HCT116 (cell line): Measurements from ENCODE around the gene CD58. TPM values are rescaled to one million over a fixed set of nuclear protein-coding genes. Genes with fewer than 3 reads are reported as not detected.

ENCODE experiments used
- ATAC-seq: fragments of 200-7000 bp; cut with Tn5 transposase; 2 replicates; pipeline ENCODE4 v1.9.1; 2020; ENCODE audit warnings: mild to moderate bottlenecking, moderate library complexity
- BruUV-seq: library from RNA; stranded (reverse); fragments of 400-500 nt; replicated peaks from 2 replicates; lab custom pipeline; 2021; lab: Mats Ljungman, UMichigan
- CTCF ChIA-PET: fragments of 300-600 bp; sonication (Branson Sonifier 250); formaldehyde crosslinking; loops from one replicate; lab custom pipeline; 2021; ENCODE audit warnings: antibody characterized with exemption; lab: Charles Lee
- POLR2A ChIA-PET: fragments of 300-600, 350-600 bp; sonication (Branson Sonifier 250); formaldehyde crosslinking; loops from one replicate; lab custom pipeline; 2021; ENCODE audit warnings: antibody characterized with exemption; lab: Charles Lee
- RAD21 ChIA-PET, 2 experiments: fragments of 300-600 bp; sonication (Branson Sonifier 250); formaldehyde crosslinking; loops; one replicate each; lab custom pipeline; 2023; ENCODE audit warnings: low total read pairs in 2 of 2; ENCODE audit not compliant: uncharacterized antibody in 2 of 2, unreplicated experiment in 2 of 2, low non-redundant PET in 1 of 2; lab: Charles Lee
- DNase-seq: peaks from one replicate; pipeline ENCODE4 v3.0.0-alpha.2; 2010; ENCODE audit warnings: low read depth, low spot score
- H2AFZ ChIP-seq: fragments of 200-600 bp; shearing (Covaris generic), sonication (generic); 2 replicates; pipeline ENCODE4 v1.6.1; 2017; ENCODE audit warnings: low read depth, mixed run types, mixed read lengths, antibody characterized with exemption, low read length; ENCODE audit not compliant: poor library complexity, severe bottlenecking
- H3K27ac ChIP-seq: 2 replicates; pipeline ENCODE4 v1.5.1; 2012; ENCODE audit warnings: low read depth, low read length
- H3K27me3 ChIP-seq: fragments of 200-600 bp; sonication (generic); 2 replicates; pipeline ENCODE4 v1.6.1; 2016; ENCODE audit warnings: mixed run types, low read length, mixed read lengths; ENCODE audit not compliant: insufficient read depth
- H3K36me3 ChIP-seq, 2 experiments: fragments of 200-500 bp in 1 of 2; fragments of 200-600 bp in 1 of 2; sonication (Bioruptor generic) in 1 of 2; sonication (generic) in 1 of 2; 2 replicates each; pipeline versions ENCODE4 v1.5.1 to v1.6.1; 2014 to 2016; ENCODE audit warnings: low read length in 2 of 2, inconsistent platforms in 1 of 2, mixed read lengths in 1 of 2, mixed run types in 1 of 2; ENCODE audit not compliant: insufficient read depth in 2 of 2, control insufficient read depth in 1 of 2
- H3K4me1 ChIP-seq, 2 experiments: fragments of 200-600 bp in 1 of 2; sonication (generic) in 1 of 2; 2 replicates each; pipeline versions ENCODE4 v1.5.1 to v1.6.1; 2012 to 2017; ENCODE audit warnings: low read length in 2 of 2, inconsistent platforms in 1 of 2, mild to moderate bottlenecking in 1 of 2, mixed read lengths in 1 of 2, mixed run types in 1 of 2, moderate library complexity in 1 of 2; ENCODE audit not compliant: insufficient read depth in 2 of 2, control insufficient read depth in 1 of 2
- H3K4me2 ChIP-seq: fragments of 200-600 bp; sonication (generic); 2 replicates; pipeline ENCODE4 v1.6.1; 2017; ENCODE audit warnings: mixed run types, low read length, mixed read lengths
- H3K4me3 ChIP-seq, 2 experiments: fragments of 200-600 bp in 1 of 2; sonication (generic) in 1 of 2; replicated peaks in 1 of 2; 2 replicates each; pipeline ENCODE4 v1.5.1; 2011 to 2016; ENCODE audit warnings: low read length in 2 of 2, control low read depth in 1 of 2, low read depth in 1 of 2, mild to moderate bottlenecking in 1 of 2, mixed read lengths in 1 of 2, mixed run types in 1 of 2
- H3K79me2 ChIP-seq: fragments of 200-600 bp; sonication (generic); 2 replicates; pipeline ENCODE4 v1.6.1; 2017; ENCODE audit warnings: mild to moderate bottlenecking, mixed run types, low read length, moderate library complexity, mixed read lengths; ENCODE audit not compliant: insufficient read depth
- H3K9ac ChIP-seq: fragments of 200-600 bp; sonication (generic); 2 replicates; pipeline ENCODE4 v1.6.1; 2016; ENCODE audit warnings: low read length, mixed read lengths
- H3K9me2 ChIP-seq: fragments of 200-600 bp; sonication (generic), shearing (Covaris generic); 2 replicates; pipeline ENCODE4 v1.6.1; 2017; ENCODE audit warnings: mixed run types, mild to moderate bottlenecking, moderate library complexity; ENCODE audit not compliant: insufficient read depth
- H3K9me3 ChIP-seq, 2 experiments: fragments of 200-500 bp in 1 of 2; fragments of 200-600 bp in 1 of 2; sonication (Bioruptor generic) in 1 of 2; sonication (generic) in 1 of 2; 2 replicates each; pipeline ENCODE4 v1.6.1; 2014 to 2017; ENCODE audit warnings: low read length in 2 of 2, mixed read lengths in 2 of 2, inconsistent platforms in 1 of 2, low read depth in 1 of 2, mild to moderate bottlenecking in 1 of 2, mixed run types in 1 of 2, moderate library complexity in 1 of 2; ENCODE audit not compliant: control insufficient read depth in 1 of 2, insufficient read depth in 1 of 2
- H4K20me1 ChIP-seq: fragments of 200-600 bp; sonication (generic), shearing (Covaris generic); 2 replicates; pipeline ENCODE4 v1.6.1; 2017; ENCODE audit warnings: mixed run types, mild to moderate bottlenecking, moderate library complexity; ENCODE audit not compliant: insufficient read depth
- CEBPB ChIP-seq: IDR thresholded peaks from 2 replicates; pipeline ENCODE4 v1.6.1; 2012; ENCODE audit warnings: low read depth
- CTCF ChIP-seq, 3 experiments: fragments of 200-600 bp in 1 of 3; sonication (generic) in 1 of 3; IDR thresholded peaks in 2 of 3; conservative IDR thresholded peaks in 1 of 3; 2 replicates each; pipeline ENCODE4 v1.5.1; 2012 to 2017; ENCODE audit warnings: low read depth in 2 of 3, low read length in 2 of 3, antibody characterized with exemption in 1 of 3, borderline replicate concordance in 1 of 3, control low read depth in 1 of 3, mild to moderate bottlenecking in 1 of 3, mixed read lengths in 1 of 3, mixed run types in 1 of 3, moderate library complexity in 1 of 3; ENCODE audit not compliant: insufficient read depth in 1 of 3
- EZH2 ChIP-seq: fragments of 200-600 bp; sonication (generic); IDR thresholded peaks from 2 replicates; pipeline ENCODE4 v1.6.1; 2017; ENCODE audit warnings: antibody characterized with exemption, mixed run types
- FOSL1 ChIP-seq: IDR thresholded peaks from 2 replicates; pipeline ENCODE4 v1.6.1; 2012; ENCODE audit warnings: low read depth
- POLR2AphosphoS5 ChIP-seq: IDR thresholded peaks from 2 replicates; pipeline ENCODE4 v1.6.1; 2011; ENCODE audit warnings: mild to moderate bottlenecking, low read depth, low read length, moderate library complexity
- SIN3A ChIP-seq: IDR thresholded peaks from 2 replicates; pipeline ENCODE4 v1.6.1; 2012; ENCODE audit warnings: low read depth
- SP1 ChIP-seq: IDR thresholded peaks from 2 replicates; pipeline ENCODE4 v1.6.1; 2012; ENCODE audit warnings: low read depth
- SRF ChIP-seq: IDR thresholded peaks from 2 replicates; pipeline ENCODE4 v1.6.1; 2012; ENCODE audit warnings: low read depth
- TCF7L2 ChIP-seq: IDR thresholded peaks from 2 replicates; pipeline ENCODE4 v1.7.0; 2011; ENCODE audit warnings: borderline replicate concordance, inconsistent platforms; ENCODE audit not compliant: insufficient read depth, insufficient read length; ENCODE audit errors: extremely low read depth
- ZBTB33 ChIP-seq: IDR thresholded peaks from 2 replicates; pipeline ENCODE4 v1.6.1; 2011; ENCODE audit warnings: mild to moderate bottlenecking, low read length, moderate library complexity; ENCODE audit not compliant: insufficient replicate concordance; ENCODE audit errors: extremely low read depth
- intact Hi-C: fragments of 100-400 bp; cut with micrococcal nuclease; formaldehyde crosslinking; loops from 2 replicates; pipeline ENCODE4 v1.10.0; 2022
- total RNA-seq: library from RNA; stranded (reverse); gene quantifications from one replicate; pipeline ENCODE4 v1.2.1, GENCODE V29; 2021; ENCODE audit not compliant: unreplicated experiment

CD58 gene
- total RNA-seq, 1 experiment from 2014 or later: 18.0 TPM

DNA sequence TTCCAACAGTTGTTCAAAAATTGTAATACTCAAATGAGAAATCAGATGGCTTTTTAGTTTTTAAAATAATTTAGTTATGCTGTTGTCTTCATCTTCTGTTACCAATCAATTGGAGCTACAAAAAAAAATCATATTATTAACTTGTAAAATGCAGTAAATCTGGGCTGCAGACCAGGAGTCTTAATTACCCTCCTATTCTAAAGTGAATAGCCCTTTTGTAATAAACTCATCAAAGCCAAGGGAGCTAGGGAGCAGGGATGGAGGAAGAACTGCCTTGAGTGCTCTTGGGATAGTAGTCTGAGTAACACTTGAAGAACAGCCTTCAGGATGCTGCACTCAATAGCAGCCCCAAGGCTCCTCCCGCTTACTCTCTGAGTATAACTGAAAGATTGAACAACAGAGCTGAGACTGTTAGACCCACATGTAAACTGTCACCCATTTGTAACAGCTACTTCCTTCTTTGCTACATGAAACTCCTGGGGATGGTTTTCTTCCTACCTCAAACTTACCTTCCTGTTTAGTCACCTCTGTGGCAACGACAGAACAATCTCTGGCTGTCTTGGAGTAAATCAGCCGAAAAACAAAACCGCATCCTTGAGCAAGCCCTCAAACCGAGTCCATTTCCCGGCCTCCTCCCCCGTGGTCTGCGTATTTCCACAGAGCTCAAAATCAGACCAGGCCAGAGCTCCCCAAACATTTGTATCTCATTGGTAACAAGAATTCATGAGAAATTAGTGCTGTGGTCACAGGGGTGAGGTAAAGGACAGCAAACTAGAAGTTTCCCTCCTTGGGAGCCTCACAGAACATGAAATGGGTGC lies 55.9 kb downstream of the CD58 start:
- no peak for DNase-seq
- no peaks in the 10 kb centered on the region for H3K9me2 ChIP-seq
- RAD21 ChIA-PET: no interaction called here
- H3K4me2 ChIP-seq: no peak overlapping the region
- H3K9me3 ChIP-seq: no peaks in the 10 kb centered on the region
- peaks cover 11 to 16% of the 10 kb centered on the region in 2 experiments for H3K4me1 ChIP-seq
- no peaks in the 10 kb centered on the region for H3K27me3 ChIP-seq
- no peak overlapping the region for H2AFZ ChIP-seq
- H3K9ac ChIP-seq: no peak overlapping the region
- no peak for ATAC-seq
- intact Hi-C loops: no loop called here
- no peak overlapping the region for H3K27ac ChIP-seq
- H3K4me3 ChIP-seq: no peak overlapping the region
- H4K20me1 ChIP-seq: no peaks in the 10 kb centered on the region
- no TSS peak for BruUV-seq
- H3K79me2 ChIP-seq: no peaks in the 10 kb centered on the region
- H3K36me3 ChIP-seq: no peaks in the 10 kb centered on the region
- CTCF ChIA-PET: interaction anchor here (1.7 kb wide), 1 partner anchor 16 kb away, joined by 6 read pairs; no protein-coding TSS in a partner anchor
- POLR2A ChIA-PET: interaction anchor here (1.3 kb wide), 1 partner anchor 9 kb away, joined by 4 read pairs; no protein-coding TSS in a partner anchor
- no peak for TF ChIP-seq CEBPB
- no peak for TF ChIP-seq SRF
- TF ChIP-seq SIN3A: no peak
- no peak for TF ChIP-seq SP1
- TF ChIP-seq ZBTB33: no peak
- no peak for TF ChIP-seq EZH2
- no peak for TF ChIP-seq TCF7L2
- TF ChIP-seq CTCF (IDR thresholded peaks at IDR 0.05 in 2 of 3, conservative IDR thresholded peaks at IDR 0.05 in 1 of 3; ENCODE audit: borderline replicate concordance in 1 of 3, insufficient read depth in 1 of 3, low read depth in 2 of 3, low read length in 2 of 3): no peak
- no peak for TF ChIP-seq FOSL1
- TF ChIP-seq POLR2AphosphoS5: no peak
